WI38 (cell line): Measurements from ENCODE around the gene SEC61B.

Source experiments
- H3K4me3 ChIP-seq: 2 replicates; pipeline ENCODE4 v1.5.1; 2011; ENCODE audit warnings: low read depth, mild to moderate bottlenecking, control low read depth, low read length
- TF ChIP-seq, protein P1 (sequence below): IDR thresholded peaks from 2 replicates; pipeline ENCODE4 v1.5.1; 2012; ENCODE audit warnings: low read depth, mild to moderate bottlenecking, control low read depth, low read length

Gene SEC61B

DNA sequence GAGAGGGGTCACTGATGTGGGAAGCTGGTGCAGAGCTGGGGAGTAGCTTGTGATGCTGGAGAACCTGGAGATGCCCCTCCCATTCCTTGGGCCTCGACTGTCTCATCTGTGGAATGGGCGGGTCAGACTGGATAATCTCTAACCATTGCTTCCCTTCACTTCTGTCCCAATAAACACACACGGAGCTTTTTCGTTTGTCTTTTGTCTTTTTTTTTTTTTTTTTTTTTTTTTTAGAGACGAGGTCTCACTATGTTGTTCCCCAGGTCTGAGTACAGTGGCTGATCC lies 36.8 kb upstream of the SEC61B start:
- H3K4me3 ChIP-seq = no peak overlapping the region
- TF ChIP-seq, protein P1, sequence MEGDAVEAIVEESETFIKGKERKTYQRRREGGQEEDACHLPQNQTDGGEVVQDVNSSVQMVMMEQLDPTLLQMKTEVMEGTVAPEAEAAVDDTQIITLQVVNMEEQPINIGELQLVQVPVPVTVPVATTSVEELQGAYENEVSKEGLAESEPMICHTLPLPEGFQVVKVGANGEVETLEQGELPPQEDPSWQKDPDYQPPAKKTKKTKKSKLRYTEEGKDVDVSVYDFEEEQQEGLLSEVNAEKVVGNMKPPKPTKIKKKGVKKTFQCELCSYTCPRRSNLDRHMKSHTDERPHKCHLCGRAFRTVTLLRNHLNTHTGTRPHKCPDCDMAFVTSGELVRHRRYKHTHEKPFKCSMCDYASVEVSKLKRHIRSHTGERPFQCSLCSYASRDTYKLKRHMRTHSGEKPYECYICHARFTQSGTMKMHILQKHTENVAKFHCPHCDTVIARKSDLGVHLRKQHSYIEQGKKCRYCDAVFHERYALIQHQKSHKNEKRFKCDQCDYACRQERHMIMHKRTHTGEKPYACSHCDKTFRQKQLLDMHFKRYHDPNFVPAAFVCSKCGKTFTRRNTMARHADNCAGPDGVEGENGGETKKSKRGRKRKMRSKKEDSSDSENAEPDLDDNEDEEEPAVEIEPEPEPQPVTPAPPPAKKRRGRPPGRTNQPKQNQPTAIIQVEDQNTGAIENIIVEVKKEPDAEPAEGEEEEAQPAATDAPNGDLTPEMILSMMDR = no peak

DNA sequence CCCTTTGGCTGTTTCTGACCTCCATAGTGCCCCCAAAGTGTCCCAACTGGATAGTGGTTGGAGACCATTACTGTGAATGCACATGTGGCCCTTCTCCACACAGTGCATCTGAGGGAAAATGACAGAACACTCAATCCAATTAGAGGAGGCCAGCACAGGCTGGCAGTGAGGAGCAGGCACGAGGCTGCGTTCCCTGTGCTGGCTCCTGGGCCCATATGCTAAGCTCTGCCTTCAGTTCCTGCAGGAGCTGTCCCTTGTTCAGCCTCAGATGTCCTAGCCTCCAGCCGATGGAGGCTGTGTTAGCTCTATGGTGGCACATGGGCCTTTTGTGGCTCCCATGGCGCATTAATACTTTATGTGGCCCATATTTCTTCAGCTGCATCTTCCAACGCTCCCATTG lies 36.1 kb upstream of the SEC61B start:
- H3K4me3 ChIP-seq = no peak overlapping the region
- TF ChIP-seq, protein P1 = no peak

DNA sequence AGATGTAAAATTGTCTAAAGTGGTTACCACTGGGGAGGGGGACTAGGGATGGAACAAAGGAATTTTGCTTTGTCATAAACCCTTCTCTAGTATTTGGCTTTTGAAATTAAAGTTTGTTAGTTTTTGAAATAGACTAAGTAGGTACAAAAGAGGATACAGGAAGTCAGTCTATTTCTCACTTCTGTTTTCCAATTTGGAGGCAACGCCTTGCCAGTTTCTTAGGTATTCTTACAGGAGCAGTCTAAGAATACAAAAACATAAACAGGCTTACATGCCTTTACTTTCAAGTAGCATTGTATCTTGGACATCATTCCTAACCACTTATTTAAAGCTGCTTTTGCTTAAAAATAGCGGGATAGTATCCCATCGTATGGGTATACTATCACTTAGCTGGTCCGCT lies 34.8 kb upstream of the SEC61B start:
- no peak overlapping the region for H3K4me3 ChIP-seq
- TF ChIP-seq, protein P1 = no peak

DNA sequence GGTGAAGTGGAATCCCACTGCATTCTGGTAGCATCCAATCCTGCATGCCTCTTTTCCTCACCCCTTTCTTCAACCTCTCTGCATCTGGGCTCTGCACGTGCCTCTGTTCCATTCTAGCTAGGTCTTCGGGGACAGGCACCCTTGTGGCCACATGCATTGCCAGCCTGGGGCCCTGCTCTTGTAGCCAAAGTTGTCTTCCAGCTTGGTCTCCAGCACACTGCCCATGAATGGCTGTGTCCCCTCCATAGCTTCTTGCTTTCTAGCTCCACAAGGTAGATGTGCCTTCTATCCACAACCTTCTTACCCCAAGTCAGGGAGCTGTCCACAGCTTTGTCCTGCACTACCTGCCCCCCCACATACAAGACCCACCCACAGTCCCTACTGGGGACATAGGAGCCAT lies 32.9 kb upstream of the SEC61B start:
- TF ChIP-seq, protein P1 = no peak

DNA sequence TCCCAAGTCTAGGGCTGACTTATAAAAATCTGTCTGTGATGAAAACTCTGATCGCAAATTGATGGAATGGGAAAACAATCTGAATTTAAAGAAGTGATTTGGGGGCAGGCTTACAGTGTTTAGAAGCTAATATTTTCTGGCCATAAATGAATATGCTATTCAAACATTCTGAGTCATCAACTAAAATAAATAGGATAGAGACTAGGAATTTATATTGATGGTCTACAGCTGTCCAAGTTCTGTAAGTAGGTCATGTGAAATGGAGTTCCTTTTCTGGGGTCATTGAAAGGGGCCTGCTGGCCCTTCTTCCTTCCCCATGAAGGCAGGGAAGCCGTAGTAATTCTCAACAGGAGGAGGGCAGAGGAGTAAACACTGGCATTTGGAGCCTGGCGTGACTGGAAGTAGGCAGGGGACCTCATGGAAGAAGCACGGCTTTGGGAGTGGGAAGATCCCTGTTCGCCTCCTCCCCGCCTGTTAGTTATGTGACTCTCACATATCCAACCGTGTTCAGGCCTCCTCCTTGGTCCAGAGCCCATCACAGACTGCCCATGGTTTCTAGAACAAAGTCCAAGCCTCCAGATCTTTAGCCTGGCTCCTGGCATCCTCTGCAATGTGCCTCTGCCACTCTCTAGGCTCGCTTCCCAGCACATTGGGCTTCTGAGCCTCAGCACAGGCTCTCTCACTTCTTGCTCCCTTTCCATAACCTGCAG lies 32.0 kb upstream of the SEC61B start:
- no peak overlapping the region for H3K4me3 ChIP-seq
- TF ChIP-seq, protein P1 = no peak

More for the DNA sequence above, 32.9 kb upstream of the SEC61B start:
- H3K4me3 ChIP-seq = no peak overlapping the region

DNA sequence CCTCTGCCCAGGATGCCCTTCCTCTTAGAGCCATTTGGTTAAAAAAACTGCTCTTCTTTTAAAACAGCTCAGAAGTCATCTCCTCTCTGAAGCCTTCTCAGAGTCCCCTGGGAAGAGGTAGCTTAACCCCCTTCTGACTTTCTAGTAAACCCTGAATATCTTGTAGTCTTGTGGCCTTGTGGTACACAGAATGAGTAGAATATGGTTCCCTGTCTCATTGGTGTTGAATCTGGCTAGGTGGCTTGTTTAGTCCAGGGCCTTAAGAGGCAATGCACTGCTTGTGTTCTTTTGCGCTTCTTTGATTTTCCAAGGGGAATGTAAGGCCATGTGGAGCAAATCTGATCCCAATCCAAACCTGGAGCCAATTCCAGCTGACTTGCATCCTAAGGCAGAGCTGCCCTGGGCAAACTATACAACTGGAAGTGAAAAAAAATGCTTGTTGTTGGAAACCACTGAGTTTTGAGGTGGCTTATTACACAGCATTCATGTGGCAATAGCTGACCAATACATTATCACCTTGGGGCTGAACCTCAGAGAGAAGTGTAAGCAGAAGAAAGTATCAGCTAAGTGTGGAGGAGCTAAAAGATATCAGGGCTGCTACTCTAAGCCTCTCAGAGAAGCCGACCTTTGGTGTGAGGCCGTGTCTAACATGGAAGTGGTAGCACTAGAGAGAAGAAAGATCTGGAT lies 31.3 kb upstream of the SEC61B start:
- H3K4me3 ChIP-seq = no peak overlapping the region
- TF ChIP-seq, protein P1 = no peak

DNA sequence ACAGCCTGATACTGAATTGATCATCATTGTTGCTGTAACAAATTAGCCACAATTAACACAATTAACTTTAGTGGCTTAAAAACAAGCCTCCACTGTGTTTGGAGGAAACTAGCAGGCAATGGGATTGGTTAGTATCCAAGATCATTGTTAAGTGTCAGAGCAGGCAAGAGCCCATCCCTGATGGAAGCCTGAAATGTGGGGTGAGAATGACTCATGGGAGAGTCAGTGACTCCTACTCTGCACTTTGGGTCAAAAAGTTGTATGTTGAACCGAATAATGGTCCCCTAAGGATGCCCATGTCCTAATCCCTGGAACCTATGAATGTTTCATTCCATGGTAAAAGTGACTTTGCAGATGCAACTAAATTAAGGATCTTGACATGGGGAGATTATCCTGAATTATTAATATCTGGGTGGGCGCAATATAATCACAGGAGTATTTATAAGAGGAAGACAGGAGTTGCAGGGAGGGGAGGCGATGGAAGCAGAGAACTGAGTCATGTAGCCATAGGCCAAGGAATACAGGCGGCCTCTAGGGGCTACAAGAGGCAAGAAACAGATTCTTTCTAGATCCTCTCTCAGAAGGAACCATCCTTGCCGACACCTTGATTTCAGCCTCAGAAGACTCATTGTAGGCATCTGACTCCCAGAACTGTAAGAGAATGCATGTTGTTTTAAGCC lies 29.2 kb upstream of the SEC61B start:
- TF ChIP-seq, protein P1 = no peak
- H3K4me3 ChIP-seq = no peak overlapping the region
